Vagina (tissue), 2 donors: ENCODE data around the gene NCOA3.

ENCODE experiments used
- POLR2A ChIP-seq, 2 donors: fragments of 450-650 bp; IDR thresholded peaks; one replicate each; pipeline ENCODE4 v1.6.1; 2017; ENCODE audit warnings: antibody characterized with exemption in 2 of 2, mild to moderate bottlenecking in 2 of 2, moderate library complexity in 2 of 2
- POLR2AphosphoS5 ChIP-seq, 2 donors: sonication (generic); formaldehyde crosslinking; IDR thresholded peaks; one replicate each; pipeline ENCODE4 v1.9.0; 2017; ENCODE audit warnings: antibody characterized with exemption in 2 of 2, mild to moderate bottlenecking in 2 of 2, low read depth in 1 of 2; ENCODE audit not compliant: insufficient read depth in 1 of 2
- TF ChIP-seq, protein P1 (sequence below), 3 experiments: fragments of 450-650 bp in 2 of 3; fragments of 200-600 bp in 1 of 3; sonication (generic) in 1 of 3; IDR thresholded peaks; one replicate each; pipeline ENCODE4 v1.5.1; 2017 to 2019; ENCODE audit warnings: antibody characterized with exemption in 3 of 3, mild to moderate bottlenecking in 2 of 3, moderate library complexity in 2 of 3

DNA sequence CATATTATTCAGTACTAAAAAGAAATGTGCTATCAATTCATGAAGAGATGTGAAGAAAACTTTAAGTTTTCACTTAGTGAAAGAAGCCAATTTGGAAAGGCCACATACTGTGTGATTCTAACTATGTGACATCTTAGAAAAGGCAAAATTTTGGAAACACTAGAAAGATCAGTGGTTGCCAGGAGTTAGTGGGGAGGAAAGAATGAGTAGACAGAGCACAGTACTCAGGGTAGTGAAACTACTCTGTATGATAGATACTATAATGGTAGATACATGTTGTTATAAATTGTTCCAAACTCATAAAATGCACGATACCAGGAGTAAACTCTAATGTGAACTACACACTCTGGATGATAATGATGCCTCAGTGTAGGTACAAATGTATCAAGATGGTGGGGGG, 14.2 kb downstream of the NCOA3 start:
- no peak for TF ChIP-seq POLR2A (IDR thresholded peaks at IDR 0.05)
- TF ChIP-seq, protein P1, sequence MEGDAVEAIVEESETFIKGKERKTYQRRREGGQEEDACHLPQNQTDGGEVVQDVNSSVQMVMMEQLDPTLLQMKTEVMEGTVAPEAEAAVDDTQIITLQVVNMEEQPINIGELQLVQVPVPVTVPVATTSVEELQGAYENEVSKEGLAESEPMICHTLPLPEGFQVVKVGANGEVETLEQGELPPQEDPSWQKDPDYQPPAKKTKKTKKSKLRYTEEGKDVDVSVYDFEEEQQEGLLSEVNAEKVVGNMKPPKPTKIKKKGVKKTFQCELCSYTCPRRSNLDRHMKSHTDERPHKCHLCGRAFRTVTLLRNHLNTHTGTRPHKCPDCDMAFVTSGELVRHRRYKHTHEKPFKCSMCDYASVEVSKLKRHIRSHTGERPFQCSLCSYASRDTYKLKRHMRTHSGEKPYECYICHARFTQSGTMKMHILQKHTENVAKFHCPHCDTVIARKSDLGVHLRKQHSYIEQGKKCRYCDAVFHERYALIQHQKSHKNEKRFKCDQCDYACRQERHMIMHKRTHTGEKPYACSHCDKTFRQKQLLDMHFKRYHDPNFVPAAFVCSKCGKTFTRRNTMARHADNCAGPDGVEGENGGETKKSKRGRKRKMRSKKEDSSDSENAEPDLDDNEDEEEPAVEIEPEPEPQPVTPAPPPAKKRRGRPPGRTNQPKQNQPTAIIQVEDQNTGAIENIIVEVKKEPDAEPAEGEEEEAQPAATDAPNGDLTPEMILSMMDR (IDR thresholded peaks at IDR 0.05) = no peak
- no peak for TF ChIP-seq POLR2AphosphoS5 (IDR thresholded peaks at IDR 0.05; ENCODE audit: insufficient read depth in 1 of 2, low read depth in 1 of 2)
